Neural cell (in vitro differentiated cells): Measurements from ENCODE around the gene SOCS7. TPM values are rescaled to one million over a fixed set of nuclear protein-coding genes. Genes with fewer than 3 reads are reported as not detected.

Source experiments
- H2AFZ ChIP-seq: fragments of 200-600, 300-800 bp; sonication (generic), shearing (Covaris generic); 2 replicates; pipeline ENCODE4 v1.6.0; 2014; ENCODE audit warnings: low read depth, mild to moderate bottlenecking, antibody characterized with exemption, low read length, moderate library complexity
- H3F3A ChIP-seq: fragments of 200-600 bp; shearing (Covaris generic); 2 replicates; pipeline ENCODE4 v1.6.1; 2016; ENCODE audit warnings: mild to moderate bottlenecking, moderate library complexity, mixed read lengths, antibody characterized with exemption, low read length; ENCODE audit not compliant: insufficient read depth, poor library complexity, severe bottlenecking
- H3K27ac ChIP-seq: fragments of 200-600, 300-800 bp; sonication (generic), shearing (Covaris generic); 2 replicates; pipeline ENCODE4 v1.5.1; 2014; ENCODE audit warnings: mild to moderate bottlenecking, low read length, moderate library complexity
- H3K27me3 ChIP-seq: fragments of 300-800, 200-600 bp; sonication (generic), shearing (Covaris generic); 2 replicates; pipeline ENCODE4 v1.6.0; 2014; ENCODE audit warnings: mild to moderate bottlenecking, low read depth, low read length, moderate library complexity; ENCODE audit not compliant: insufficient read depth
- H3K36me3 ChIP-seq: fragments of 300-800, 200-600 bp; sonication (generic), shearing (Covaris generic); 2 replicates; pipeline ENCODE4 v1.5.1; 2014; ENCODE audit warnings: mild to moderate bottlenecking, antibody characterized with exemption, low read length, moderate library complexity; ENCODE audit not compliant: insufficient read depth
- H3K4me2 ChIP-seq: fragments of 300-800, 200-600 bp; sonication (generic), shearing (Covaris generic); 2 replicates; pipeline ENCODE4 v1.6.0; 2014; ENCODE audit warnings: mild to moderate bottlenecking, low read length
- H3K4me3 ChIP-seq: fragments of 300-800, 200-600 bp; sonication (generic), shearing (Covaris generic); 2 replicates; pipeline ENCODE4 v1.5.1; 2014; ENCODE audit warnings: mild to moderate bottlenecking, low read length, moderate library complexity
- H3K79me2 ChIP-seq: fragments of 200-600 bp; shearing (Covaris generic); replicated peaks from 2 replicates; pipeline ENCODE4 v1.6.0; 2014; ENCODE audit warnings: mild to moderate bottlenecking, low read length, moderate library complexity; ENCODE audit not compliant: insufficient read depth
- H3K9ac ChIP-seq: fragments of 300-800, 200-600 bp; sonication (generic), shearing (Covaris generic); 2 replicates; pipeline ENCODE4 v1.6.1; 2016; ENCODE audit warnings: mild to moderate bottlenecking, low read length, mixed read lengths
- H3K9me2 ChIP-seq: fragments of 200-600 bp; shearing (Covaris generic); 2 replicates; pipeline ENCODE4 v1.6.1; 2016; ENCODE audit warnings: mild to moderate bottlenecking, low read length, mixed read lengths; ENCODE audit not compliant: insufficient read depth
- H3K9me3 ChIP-seq: fragments of 200-600, 300-800 bp; sonication (generic), shearing (Covaris generic); 2 replicates; pipeline ENCODE4 v1.6.1; 2016; ENCODE audit warnings: mild to moderate bottlenecking, mixed run types, low read length, moderate library complexity, mixed read lengths
- H4K20me1 ChIP-seq: fragments of 200-600 bp; shearing (Covaris generic); 2 replicates; pipeline ENCODE4 v1.6.1; 2016; ENCODE audit warnings: mild to moderate bottlenecking, mixed run types; ENCODE audit not compliant: insufficient read depth
- CTCF ChIP-seq: fragments of 450-650 bp; IDR thresholded peaks from 2 replicates; pipeline ENCODE4 v1.5.1; 2014; ENCODE audit warnings: antibody characterized with exemption, mild to moderate bottlenecking, moderate library complexity; ENCODE audit not compliant: poor library complexity, severe bottlenecking
- EP300 ChIP-seq: fragments of 450-650 bp; conservative IDR thresholded peaks from 2 replicates; pipeline ENCODE4 v1.6.1; 2014; ENCODE audit warnings: antibody characterized with exemption, mild to moderate bottlenecking, moderate library complexity; ENCODE audit not compliant: poor library complexity, severe bottlenecking
- EZH2 ChIP-seq: fragments of 200-600, 300-800 bp; shearing (Covaris generic), sonication (generic); IDR thresholded peaks from 2 replicates; pipeline ENCODE4 v1.6.1; 2014; ENCODE audit warnings: antibody characterized with exemption, low read length, borderline replicate concordance, mild to moderate bottlenecking; ENCODE audit not compliant: insufficient read depth, poor library complexity, severe bottlenecking
- MXI1 ChIP-seq: fragments of 450-650 bp; conservative IDR thresholded peaks from 2 replicates; pipeline ENCODE4 v1.6.1; 2014; ENCODE audit warnings: antibody characterized with exemption, mild to moderate bottlenecking; ENCODE audit not compliant: poor library complexity, severe bottlenecking
- POLR2AphosphoS5 ChIP-seq: IDR thresholded peaks from 2 replicates; pipeline ENCODE4 v1.6.1; 2012
- RAD21 ChIP-seq: fragments of 450-650 bp; conservative IDR thresholded peaks from 2 replicates; pipeline ENCODE4 v1.6.1; 2014; ENCODE audit warnings: antibody characterized with exemption, mild to moderate bottlenecking, moderate library complexity
- REST ChIP-seq: IDR thresholded peaks from 2 replicates; pipeline ENCODE4 v1.6.1; 2012; ENCODE audit warnings: borderline replicate concordance
- SMC3 ChIP-seq: fragments of 450-650 bp; conservative IDR thresholded peaks from 2 replicates; pipeline ENCODE4 v1.6.1; 2014; ENCODE audit warnings: antibody characterized with exemption, mild to moderate bottlenecking, moderate library complexity; ENCODE audit not compliant: poor library complexity
- TAF1 ChIP-seq: IDR thresholded peaks from 2 replicates; pipeline ENCODE4 v1.6.1; 2012; ENCODE audit warnings: low read depth
- polyA plus RNA-seq: library from polyadenylated mRNA; depleted of rRNA; stranded (reverse); fragments of >200 nt; gene quantifications from 2 replicates; pipeline ENCODE4 v1.2.3, GENCODE V29; 2014

The SOCS7 gene
- polyA plus RNA-seq, 1 donor from 2014 or later = 23.7 TPM

GRCh38 chr17:38442548-38442947, 90.9 kb downstream of the SOCS7 start:
- Histone ChIP-seq H3K79me2 (no peaks in the 10 kb centered on the region), H3K36me3 (no peaks in the 10 kb centered on the region), H3K27ac (no peak overlapping the region), H4K20me1 (no peaks in the 10 kb centered on the region), H3K9me3 (no peaks in the 10 kb centered on the region), H3K9ac (no peak overlapping the region), H3K9me2 (no peaks in the 10 kb centered on the region), H3K27me3 (no peaks in the 10 kb centered on the region), H3F3A (no peaks in the 10 kb centered on the region), H3K4me3 (no peak overlapping the region), H2AFZ (no peak overlapping the region), H3K4me2 (no peak overlapping the region)
- TF ChIP-seq SMC3 = no peak
- no peak for TF ChIP-seq EP300
- TF ChIP-seq TAF1 = no peak

- Histone ChIP-seq H3K4me2 (no peak overlapping the region), H3K79me2 (no peaks in the 10 kb centered on the region), H3F3A (no peaks in the 10 kb centered on the region), H4K20me1 (no peaks in the 10 kb centered on the region), H3K27ac (no peak overlapping the region), H3K4me3 (no peak overlapping the region), H3K36me3 (no peaks in the 10 kb centered on the region), H3K27me3 (no peaks in the 10 kb centered on the region), H3K9me2 (no peaks in the 10 kb centered on the region), H2AFZ (no peak overlapping the region), H3K9ac (no peak overlapping the region), H3K9me3 (no peaks in the 10 kb centered on the region)
- no peak for TF ChIP-seq TAF1
- TF ChIP-seq MXI1 = no peak
- TF ChIP-seq RAD21 = no peak
- TF ChIP-seq EP300 = no peak
- TF ChIP-seq CTCF = no peak
- TF ChIP-seq EZH2 = no peak
- no peak for TF ChIP-seq POLR2AphosphoS5
- TF ChIP-seq SMC3 = no peak
- TF ChIP-seq REST = no peak
These were observed 91.8 kb downstream of the SOCS7 start for GRCh38 chr17:38443356-38444031.

GRCh38 chr17:38444151-38444550, 92.5 kb downstream of the SOCS7 start:
- Histone ChIP-seq H3K79me2 (no peaks in the 10 kb centered on the region), H4K20me1 (no peaks in the 10 kb centered on the region)

More at GRCh38 chr17:38444151-38444550, 92.5 kb downstream of the SOCS7 start:
- no peak overlapping the region for H2AFZ ChIP-seq
- no peak for TF ChIP-seq MXI1
- TF ChIP-seq POLR2AphosphoS5 = no peak
- peak; percentile 70 for TF ChIP-seq SMC3
- TF ChIP-seq TAF1 = no peak
- no peak for TF ChIP-seq EP300
- peak; percentile 82 for TF ChIP-seq CTCF
- no peak for TF ChIP-seq REST
- TF ChIP-seq EZH2 = no peak
- TF ChIP-seq RAD21 = peak; percentile 71
- H3K9me3 ChIP-seq = no peaks in the 10 kb centered on the region
- no peaks in the 10 kb centered on the region for H3K27me3 ChIP-seq
- H3F3A ChIP-seq = no peaks in the 10 kb centered on the region
- H3K4me3 ChIP-seq = no peak overlapping the region
- no peak overlapping the region for H3K9ac ChIP-seq
- H3K4me2 ChIP-seq = no peak overlapping the region
- no peak overlapping the region for H3K27ac ChIP-seq
- H3K36me3 ChIP-seq = no peaks in the 10 kb centered on the region
- no peaks in the 10 kb centered on the region for H3K9me2 ChIP-seq
